GM12874 (cell line): ENCODE data around the gene RAB3IL1.

Source experiments
- TF ChIP-seq, protein P1 (sequence below): IDR thresholded peaks from 2 replicates; pipeline ENCODE4 v1.5.1; 2011; ENCODE audit warnings: low read depth, mild to moderate bottlenecking, control low read depth, low read length, moderate library complexity; ENCODE audit not compliant: insufficient read depth

The RAB3IL1 gene

DNA sequence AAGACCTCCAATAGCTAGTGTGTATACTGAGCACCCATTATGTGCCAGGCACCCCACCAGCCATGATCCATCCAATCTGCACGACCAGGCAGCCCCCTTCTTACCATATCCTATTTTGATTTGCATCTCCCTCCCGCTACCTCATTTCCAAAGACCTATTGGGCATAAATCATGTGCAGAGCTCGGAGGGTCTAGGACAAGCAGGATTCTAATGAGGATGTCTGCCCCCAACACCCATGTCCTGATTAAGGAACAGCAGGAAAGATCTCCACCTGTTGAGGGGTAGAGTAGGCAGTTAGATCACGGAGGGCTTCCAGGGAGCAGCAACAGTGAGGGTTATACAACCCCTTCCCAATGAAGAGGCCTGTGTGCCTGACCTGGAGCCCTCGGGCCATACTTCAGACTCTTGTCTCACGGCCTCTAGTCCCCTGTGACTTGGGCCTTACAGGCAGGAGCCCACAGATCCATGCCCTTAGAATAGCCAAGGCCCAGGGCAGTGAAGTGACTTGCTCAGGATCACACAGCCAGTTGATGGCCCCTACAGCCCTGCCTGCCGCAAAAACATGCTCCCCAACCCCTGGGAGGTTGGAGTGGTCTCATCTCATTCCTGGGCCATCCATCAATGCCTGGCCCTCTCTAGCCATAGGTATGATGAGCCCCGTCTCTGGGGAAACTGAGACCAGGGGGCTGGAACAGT is 3.5 kb downstream of the RAB3IL1 start:
- TF ChIP-seq, protein P1, sequence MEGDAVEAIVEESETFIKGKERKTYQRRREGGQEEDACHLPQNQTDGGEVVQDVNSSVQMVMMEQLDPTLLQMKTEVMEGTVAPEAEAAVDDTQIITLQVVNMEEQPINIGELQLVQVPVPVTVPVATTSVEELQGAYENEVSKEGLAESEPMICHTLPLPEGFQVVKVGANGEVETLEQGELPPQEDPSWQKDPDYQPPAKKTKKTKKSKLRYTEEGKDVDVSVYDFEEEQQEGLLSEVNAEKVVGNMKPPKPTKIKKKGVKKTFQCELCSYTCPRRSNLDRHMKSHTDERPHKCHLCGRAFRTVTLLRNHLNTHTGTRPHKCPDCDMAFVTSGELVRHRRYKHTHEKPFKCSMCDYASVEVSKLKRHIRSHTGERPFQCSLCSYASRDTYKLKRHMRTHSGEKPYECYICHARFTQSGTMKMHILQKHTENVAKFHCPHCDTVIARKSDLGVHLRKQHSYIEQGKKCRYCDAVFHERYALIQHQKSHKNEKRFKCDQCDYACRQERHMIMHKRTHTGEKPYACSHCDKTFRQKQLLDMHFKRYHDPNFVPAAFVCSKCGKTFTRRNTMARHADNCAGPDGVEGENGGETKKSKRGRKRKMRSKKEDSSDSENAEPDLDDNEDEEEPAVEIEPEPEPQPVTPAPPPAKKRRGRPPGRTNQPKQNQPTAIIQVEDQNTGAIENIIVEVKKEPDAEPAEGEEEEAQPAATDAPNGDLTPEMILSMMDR = no peak

DNA sequence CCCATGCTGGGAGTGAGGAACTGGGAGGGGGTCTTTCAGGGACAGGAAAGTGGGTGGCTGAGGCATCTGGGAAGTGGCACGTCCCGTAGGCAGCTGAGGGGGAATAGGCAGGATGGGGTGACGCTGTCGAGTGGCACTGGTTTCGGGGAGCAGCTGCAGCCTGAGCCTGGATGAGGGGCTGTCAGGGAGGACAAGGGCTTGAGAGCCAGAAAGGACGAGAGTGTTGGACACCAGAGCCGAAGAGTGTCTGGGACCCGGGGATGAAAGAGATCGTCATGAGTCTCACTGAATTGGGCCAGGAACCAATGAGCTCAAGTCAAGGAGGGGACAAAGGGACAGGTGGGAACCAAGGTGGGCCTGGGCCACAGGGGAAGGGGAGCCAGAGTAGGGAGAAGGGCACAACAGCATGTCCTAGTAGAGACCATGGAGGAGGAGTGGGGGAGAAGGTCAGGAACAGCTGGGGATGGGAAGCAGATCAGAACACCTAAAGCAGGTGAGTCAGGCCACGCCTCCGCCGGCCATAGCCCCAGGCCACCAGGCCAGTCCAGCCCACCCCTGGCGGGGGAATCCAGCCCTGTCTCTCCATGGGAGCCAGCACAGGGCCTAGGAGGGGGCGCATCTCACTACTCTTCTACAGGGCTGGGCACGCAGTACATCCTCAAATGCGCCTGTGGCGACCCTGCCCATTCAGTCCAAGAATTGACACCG is 4.2 kb downstream of the RAB3IL1 start:
- TF ChIP-seq, protein P1 = no peak

DNA sequence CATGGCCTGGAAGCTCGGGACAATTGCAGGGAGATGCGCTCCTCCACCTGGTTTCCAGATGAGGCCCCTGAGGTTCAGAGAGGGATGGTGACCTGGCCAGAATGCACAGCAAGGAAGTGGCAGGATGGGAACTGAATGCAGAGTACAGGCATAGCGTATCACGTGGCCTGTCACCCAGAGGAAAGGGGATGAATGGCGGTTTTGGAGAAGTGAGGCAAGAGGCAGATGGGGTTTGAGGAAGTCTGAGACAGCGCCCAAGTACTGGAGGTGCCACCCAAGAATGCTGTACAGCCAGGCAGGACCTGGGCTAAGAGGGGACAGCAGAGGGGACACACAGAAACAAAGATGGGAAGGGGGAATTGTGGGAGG is 4.9 kb downstream of the RAB3IL1 start:
- TF ChIP-seq, protein P1 = no peak

DNA sequence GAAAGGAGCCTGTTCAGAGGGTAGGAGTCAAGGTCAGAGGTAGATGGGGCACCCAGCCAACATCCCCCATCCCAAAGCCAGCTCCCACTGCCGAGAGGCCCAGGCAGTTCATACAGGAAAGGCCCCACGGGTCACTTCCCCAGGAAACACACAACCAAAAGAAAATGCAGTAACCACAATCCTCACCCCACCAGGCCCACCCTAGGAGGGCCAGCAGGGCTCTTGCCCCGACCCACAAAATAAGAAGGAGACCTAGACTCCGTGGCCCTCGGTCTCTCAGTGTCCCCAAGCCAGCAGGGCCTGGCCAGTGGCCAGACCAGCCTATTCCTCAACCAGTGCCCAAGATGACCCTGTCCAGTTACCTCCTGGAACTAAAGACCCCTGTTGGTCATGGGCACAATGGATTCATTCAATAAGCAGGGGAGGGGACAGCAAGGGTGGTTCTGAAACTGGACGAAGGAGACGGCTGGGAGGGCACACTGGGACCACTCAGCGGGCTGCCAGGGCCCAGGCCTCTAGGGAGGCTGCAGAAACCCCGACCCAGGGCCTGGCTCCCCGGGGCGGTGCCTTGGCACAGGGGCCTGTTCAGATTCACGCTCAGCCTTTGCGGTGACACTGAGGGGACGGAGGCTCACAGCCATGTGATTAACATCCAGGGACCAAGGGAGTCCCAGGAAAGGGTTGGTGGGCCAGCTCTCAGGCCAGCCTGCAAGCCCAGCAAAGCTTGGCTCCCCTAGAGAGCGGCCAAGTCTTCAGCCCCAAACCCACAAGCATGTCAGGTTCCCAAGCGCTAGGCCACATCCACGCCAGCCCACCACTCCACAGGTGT is 5.5 kb downstream of the RAB3IL1 start:
- TF ChIP-seq, protein P1 = no peak

DNA sequence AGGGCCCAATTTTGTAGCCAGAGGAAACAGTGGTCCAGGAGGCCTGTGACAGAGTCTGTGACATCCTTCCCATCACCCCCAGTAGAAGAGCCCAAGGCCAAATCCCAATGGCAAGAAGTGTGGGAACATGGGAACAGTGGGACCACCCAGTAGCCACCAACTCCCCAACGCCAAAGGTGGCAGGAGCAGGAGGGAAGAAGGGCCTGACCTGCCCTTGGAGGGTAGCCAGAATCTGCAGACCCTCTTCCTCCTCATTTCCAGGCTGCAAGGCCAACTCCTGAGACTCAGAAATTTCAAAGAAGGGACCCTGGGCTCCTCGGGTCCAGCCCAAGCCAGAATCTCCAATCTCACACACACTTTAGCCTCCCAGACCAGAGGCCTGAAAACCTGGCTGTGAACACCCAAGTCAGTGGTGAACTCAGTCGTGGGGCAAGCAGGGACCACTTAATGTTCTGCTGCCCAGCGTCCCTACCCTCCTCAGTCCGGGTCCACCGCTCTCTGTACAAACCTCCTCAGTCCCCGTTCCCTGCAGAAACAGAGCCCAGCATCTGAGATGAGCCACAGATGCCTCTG is 6.2 kb downstream of the RAB3IL1 start:
- TF ChIP-seq, protein P1 = no peak

DNA sequence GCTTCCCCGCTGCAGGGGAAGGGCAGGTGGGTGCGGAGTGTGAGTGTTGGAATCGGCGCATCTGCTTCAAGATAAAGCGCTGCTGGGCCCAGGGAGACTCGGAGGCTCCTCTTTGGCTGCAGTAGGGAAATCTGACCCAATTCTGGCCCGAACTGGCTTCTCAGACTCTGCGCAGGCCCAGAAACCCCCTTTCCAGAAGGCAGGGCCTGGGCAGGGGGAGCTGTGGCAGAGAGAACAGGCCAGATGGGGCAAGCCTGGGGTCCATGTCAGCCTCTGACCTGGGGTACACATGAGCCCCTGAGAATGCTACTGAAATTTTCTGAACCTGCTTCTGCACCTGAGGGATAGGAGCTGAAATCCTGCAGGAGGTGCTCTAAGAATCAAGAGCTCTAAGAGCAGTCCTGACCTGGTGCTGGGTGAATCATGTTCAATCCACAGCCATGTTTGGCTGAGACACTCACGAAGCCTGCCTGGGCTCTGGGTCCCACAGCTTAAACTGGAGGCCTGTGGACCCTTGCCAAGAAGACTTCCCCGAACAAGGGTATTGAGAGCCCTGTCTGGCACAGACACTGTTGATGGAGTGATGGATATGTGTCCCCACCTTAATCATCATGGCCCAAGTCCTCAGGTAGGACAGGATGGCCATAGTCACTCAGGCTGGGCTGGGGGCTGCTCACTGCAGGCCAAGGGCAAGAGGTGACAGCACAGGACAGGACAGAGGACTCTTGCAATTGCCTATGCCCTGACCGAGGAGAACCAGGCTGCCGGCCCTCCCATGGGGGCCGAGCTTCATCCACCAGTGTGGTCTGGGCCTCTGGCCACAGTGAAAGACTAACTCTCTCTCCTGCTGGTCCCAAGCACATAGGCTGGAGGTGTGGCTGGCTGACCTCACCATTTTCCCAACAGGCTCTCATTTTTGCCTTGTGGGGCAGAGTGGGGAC is 6.9 kb downstream of the RAB3IL1 start:
- TF ChIP-seq, protein P1 = no peak
